ENCODE data around the gene NMS. TPM values are rescaled to one million over a fixed set of nuclear protein-coding genes. Genes with fewer than 3 reads are reported as not detected.

The NMS gene, protein sequence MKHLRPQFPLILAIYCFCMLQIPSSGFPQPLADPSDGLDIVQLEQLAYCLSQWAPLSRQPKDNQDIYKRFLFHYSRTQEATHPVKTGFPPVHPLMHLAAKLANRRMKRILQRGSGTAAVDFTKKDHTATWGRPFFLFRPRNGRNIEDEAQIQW
- total RNA-seq (2021) (not detected in 3 replicates), Bru-seq, nascent RNA (not detected)
- long read RNA-seq, experiment 1 = 0 reads
- long read RNA-seq, experiment 2 = 0 reads
- long read RNA-seq, experiment 3 = 0 reads

DNA sequence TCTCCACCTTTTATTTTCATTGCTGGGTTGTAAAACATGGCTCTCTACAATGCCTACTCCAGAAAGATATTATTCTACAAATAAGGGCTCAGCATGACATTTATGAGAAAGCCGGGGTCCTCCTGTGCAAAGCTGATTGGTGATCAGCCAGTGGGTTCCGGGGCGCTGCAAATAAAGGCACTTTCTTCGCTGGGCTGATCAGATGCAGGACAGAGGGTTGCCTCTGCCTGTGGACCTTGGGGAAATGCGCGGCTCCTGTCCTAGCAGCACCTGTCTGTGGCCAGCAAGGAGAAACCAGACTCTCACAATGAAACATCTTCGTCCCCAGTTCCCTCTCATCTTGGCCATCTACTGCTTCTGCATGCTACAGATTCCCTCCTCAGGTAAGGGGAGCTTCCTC lies at the start of gene NMS:
NMS (plus strand) TSS at position 301 of the 400 bp plus-strand sequence; CDS start at position 308, 7 bp downstream.
- CTCF ChIA-PET = interaction anchor here (1.5 to 1.7 kb wide), 2 partner anchors 48 to 89 kb away, joined by 3 to 5 read pairs; no protein-coding TSS in a partner anchor
- POLR2A ChIA-PET = no interaction called here
- ATAC-seq (no peak), DNase-seq (ENCODE audit: low spot score) (no peak)
- Mint-ChIP-seq H3K27me3 (ENCODE audit: low read depth) (peaks cover 14% of the 10 kb centered on the region), H3K4me1 (no peaks in the 10 kb centered on the region), H3K4me3 (no peak within 1 kb of the TSS), H3K9me3 (peaks cover 19% of the 10 kb centered on the region), H3K36me3 (no peaks in the 10 kb centered on the region), H3K27ac (no peak within 1 kb of the TSS)
- TF ChIP-seq MYBL2 (CRISPR knock-in tag; IDR thresholded peaks at IDR 0.05) (no peak), SMAD4 (CRISPR knock-in tag; IDR thresholded peaks at IDR 0.05) (no peak), GTF2I (CRISPR knock-in tag; conservative IDR thresholded peaks at IDR 0.05) (no peak), KAT7 (CRISPR knock-in tag; IDR thresholded peaks at IDR 0.05; ENCODE audit: borderline replicate concordance) (no peak), ETV6 (CRISPR knock-in tag; IDR thresholded peaks at IDR 0.05) (no peak), SOX15 (CRISPR knock-in tag; IDR thresholded peaks at IDR 0.05) (no peak), RORB (CRISPR knock-in tag; IDR thresholded peaks at IDR 0.05) (no peak), RELA (CRISPR knock-in tag; IDR thresholded peaks at IDR 0.05; ENCODE audit: borderline replicate concordance) (no peak), ZNF317 (CRISPR knock-in tag; IDR thresholded peaks at IDR 0.05; ENCODE audit: borderline replicate concordance, low read depth) (no peak), ZNF263 (CRISPR knock-in tag; IDR thresholded peaks at IDR 0.05; ENCODE audit: low read depth) (no peak), OVOL2 (CRISPR knock-in tag; IDR thresholded peaks at IDR 0.05; ENCODE audit: borderline replicate concordance) (no peak)
- TF ChIP-seq, protein P1, sequence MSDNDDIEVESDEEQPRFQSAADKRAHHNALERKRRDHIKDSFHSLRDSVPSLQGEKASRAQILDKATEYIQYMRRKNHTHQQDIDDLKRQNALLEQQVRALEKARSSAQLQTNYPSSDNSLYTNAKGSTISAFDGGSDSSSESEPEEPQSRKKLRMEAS (CRISPR knock-in tag; IDR thresholded peaks at IDR 0.05) = no peak
- TF ChIP-seq, protein P2, sequence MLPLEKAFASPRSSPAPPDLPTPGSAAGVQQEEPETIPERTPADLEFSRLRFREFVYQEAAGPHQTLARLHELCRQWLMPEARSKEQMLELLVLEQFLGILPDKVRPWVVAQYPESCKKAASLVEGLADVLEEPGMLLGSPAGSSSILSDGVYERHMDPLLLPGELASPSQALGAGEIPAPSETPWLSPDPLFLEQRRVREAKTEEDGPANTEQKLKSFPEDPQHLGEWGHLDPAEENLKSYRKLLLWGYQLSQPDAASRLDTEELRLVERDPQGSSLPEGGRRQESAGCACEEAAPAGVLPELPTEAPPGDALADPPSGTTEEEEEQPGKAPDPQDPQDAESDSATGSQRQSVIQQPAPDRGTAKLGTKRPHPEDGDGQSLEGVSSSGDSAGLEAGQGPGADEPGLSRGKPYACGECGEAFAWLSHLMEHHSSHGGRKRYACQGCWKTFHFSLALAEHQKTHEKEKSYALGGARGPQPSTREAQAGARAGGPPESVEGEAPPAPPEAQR (CRISPR knock-in tag; IDR thresholded peaks at IDR 0.05) = no peak
- TF ChIP-seq, protein P3, sequence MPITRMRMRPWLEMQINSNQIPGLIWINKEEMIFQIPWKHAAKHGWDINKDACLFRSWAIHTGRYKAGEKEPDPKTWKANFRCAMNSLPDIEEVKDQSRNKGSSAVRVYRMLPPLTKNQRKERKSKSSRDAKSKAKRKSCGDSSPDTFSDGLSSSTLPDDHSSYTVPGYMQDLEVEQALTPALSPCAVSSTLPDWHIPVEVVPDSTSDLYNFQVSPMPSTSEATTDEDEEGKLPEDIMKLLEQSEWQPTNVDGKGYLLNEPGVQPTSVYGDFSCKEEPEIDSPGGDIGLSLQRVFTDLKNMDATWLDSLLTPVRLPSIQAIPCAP (CRISPR knock-in tag; IDR thresholded peaks at IDR 0.05) = no peak
- TF ChIP-seq, protein P4, sequence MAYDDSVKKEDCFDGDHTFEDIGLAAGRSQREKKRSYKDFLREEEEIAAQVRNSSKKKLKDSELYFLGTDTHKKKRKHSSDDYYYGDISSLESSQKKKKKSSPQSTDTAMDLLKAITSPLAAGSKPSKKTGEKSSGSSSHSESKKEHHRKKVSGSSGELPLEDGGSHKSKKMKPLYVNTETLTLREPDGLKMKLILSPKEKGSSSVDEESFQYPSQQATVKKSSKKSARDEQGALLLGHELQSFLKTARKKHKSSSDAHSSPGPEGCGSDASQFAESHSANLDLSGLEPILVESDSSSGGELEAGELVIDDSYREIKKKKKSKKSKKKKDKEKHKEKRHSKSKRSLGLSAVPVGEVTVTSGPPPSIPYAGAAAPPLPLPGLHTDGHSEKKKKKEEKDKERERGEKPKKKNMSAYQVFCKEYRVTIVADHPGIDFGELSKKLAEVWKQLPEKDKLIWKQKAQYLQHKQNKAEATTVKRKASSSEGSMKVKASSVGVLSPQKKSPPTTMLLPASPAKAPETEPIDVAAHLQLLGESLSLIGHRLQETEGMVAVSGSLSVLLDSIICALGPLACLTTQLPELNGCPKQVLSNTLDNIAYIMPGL (CRISPR knock-in tag; IDR thresholded peaks at IDR 0.05) = no peak
- TF ChIP-seq, protein P5, sequence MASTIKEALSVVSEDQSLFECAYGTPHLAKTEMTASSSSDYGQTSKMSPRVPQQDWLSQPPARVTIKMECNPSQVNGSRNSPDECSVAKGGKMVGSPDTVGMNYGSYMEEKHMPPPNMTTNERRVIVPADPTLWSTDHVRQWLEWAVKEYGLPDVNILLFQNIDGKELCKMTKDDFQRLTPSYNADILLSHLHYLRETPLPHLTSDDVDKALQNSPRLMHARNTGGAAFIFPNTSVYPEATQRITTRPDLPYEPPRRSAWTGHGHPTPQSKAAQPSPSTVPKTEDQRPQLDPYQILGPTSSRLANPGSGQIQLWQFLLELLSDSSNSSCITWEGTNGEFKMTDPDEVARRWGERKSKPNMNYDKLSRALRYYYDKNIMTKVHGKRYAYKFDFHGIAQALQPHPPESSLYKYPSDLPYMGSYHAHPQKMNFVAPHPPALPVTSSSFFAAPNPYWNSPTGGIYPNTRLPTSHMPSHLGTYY (CRISPR knock-in tag; IDR thresholded peaks at IDR 0.05) = no peak
- TF ChIP-seq, protein P6, sequence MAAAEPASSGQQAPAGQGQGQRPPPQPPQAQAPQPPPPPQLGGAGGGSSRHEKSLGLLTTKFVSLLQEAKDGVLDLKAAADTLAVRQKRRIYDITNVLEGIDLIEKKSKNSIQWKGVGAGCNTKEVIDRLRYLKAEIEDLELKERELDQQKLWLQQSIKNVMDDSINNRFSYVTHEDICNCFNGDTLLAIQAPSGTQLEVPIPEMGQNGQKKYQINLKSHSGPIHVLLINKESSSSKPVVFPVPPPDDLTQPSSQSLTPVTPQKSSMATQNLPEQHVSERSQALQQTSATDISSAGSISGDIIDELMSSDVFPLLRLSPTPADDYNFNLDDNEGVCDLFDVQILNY (CRISPR knock-in tag; IDR thresholded peaks at IDR 0.05) = no peak
- TF ChIP-seq, protein P7, sequence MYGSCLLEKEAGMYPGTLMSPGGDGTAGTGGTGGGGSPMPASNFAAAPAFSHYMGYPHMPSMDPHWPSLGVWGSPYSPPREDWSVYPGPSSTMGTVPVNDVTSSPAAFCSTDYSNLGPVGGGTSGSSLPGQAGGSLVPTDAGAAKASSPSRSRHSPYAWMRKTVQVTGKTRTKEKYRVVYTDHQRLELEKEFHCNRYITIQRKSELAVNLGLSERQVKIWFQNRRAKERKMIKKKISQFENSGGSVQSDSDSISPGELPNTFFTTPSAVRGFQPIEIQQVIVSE (CRISPR knock-in tag; IDR thresholded peaks at IDR 0.05; ENCODE audit: borderline replicate concordance) = no peak
- TF ChIP-seq, protein P8, sequence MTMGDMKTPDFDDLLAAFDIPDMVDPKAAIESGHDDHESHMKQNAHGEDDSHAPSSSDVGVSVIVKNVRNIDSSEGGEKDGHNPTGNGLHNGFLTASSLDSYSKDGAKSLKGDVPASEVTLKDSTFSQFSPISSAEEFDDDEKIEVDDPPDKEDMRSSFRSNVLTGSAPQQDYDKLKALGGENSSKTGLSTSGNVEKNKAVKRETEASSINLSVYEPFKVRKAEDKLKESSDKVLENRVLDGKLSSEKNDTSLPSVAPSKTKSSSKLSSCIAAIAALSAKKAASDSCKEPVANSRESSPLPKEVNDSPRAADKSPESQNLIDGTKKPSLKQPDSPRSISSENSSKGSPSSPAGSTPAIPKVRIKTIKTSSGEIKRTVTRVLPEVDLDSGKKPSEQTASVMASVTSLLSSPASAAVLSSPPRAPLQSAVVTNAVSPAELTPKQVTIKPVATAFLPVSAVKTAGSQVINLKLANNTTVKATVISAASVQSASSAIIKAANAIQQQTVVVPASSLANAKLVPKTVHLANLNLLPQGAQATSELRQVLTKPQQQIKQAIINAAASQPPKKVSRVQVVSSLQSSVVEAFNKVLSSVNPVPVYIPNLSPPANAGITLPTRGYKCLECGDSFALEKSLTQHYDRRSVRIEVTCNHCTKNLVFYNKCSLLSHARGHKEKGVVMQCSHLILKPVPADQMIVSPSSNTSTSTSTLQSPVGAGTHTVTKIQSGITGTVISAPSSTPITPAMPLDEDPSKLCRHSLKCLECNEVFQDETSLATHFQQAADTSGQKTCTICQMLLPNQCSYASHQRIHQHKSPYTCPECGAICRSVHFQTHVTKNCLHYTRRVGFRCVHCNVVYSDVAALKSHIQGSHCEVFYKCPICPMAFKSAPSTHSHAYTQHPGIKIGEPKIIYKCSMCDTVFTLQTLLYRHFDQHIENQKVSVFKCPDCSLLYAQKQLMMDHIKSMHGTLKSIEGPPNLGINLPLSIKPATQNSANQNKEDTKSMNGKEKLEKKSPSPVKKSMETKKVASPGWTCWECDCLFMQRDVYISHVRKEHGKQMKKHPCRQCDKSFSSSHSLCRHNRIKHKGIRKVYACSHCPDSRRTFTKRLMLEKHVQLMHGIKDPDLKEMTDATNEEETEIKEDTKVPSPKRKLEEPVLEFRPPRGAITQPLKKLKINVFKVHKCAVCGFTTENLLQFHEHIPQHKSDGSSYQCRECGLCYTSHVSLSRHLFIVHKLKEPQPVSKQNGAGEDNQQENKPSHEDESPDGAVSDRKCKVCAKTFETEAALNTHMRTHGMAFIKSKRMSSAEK (CRISPR knock-in tag; IDR thresholded peaks at IDR 0.05; ENCODE audit: borderline replicate concordance) = no peak

Data from WTC11 (cell line).